HepG2 (cell line): Measurements from ENCODE around the gene NOVA2. TPM values are rescaled to one million over a fixed set of nuclear protein-coding genes. Genes with fewer than 3 reads are reported as not detected.

Experiments used
- ATAC-seq: fragments of 200-7000 bp; cut with Tn5 transposase; 3 replicates; pipeline ENCODE4 v1.9.1; 2020; ENCODE audit warnings: mild to moderate bottlenecking, moderate library complexity
- BruUV-seq: library from RNA; stranded (reverse); fragments of 400-500 nt; replicated peaks from 2 replicates; lab custom pipeline; 2021; lab: Mats Ljungman, UMichigan
- CTCF ChIA-PET: fragments of 300-600 bp; formaldehyde crosslinking; extraction: SDS; loops from one replicate; lab custom pipeline; 2021; ENCODE audit warnings: low total read pairs, inconsistent platforms, low intra/inter-chr PET ratio; lab: Yijun Ruan, JAX
- POLR2A ChIA-PET: fragments of 350-600 bp; sonication (Branson Sonifier 250); formaldehyde crosslinking; loops from one replicate; lab custom pipeline; 2020; ENCODE audit warnings: antibody characterized with exemption, inconsistent platforms; lab: Yijun Ruan, JAX
- DNase-seq: peaks from one replicate; pipeline ENCODE4 v3.0.0-alpha.2; 2015; ENCODE audit warnings: low spot score
- FAIRE-seq: peaks from 3 replicates; lab custom pipeline; 2011; peaks lifted over from hg19 to GRCh38; lab: Jason Lieb, UNC
- H2AFZ ChIP-seq: one replicate; pipeline ENCODE4 v1.6.1; 2011; ENCODE audit warnings: low read length, inconsistent platforms
- H3K27ac ChIP-seq: fragments of 300-600 bp; 3 replicates; pipeline ENCODE4 v1.8.0; 2011; ENCODE audit warnings: mixed run types, mild to moderate bottlenecking, mixed read lengths, low read length, inconsistent platforms; ENCODE audit not compliant: insufficient read depth; ENCODE audit errors: extremely low read length
- H3K27me3 ChIP-seq, 2 experiments: fragments of 200-600 bp in 1 of 2; 2 replicates in 1 of 2; 3 replicates in 1 of 2; pipeline versions ENCODE4 v1.6.0 to v1.8.0; 2011; ENCODE audit warnings: low read length in 2 of 2, mild to moderate bottlenecking in 2 of 2, moderate library complexity in 2 of 2, inconsistent platforms in 1 of 2; ENCODE audit not compliant: insufficient read depth in 2 of 2, control insufficient read depth in 1 of 2
- H3K36me3 ChIP-seq, 2 experiments: fragments of 200-600 bp in 1 of 2; replicated peaks in 1 of 2; 2 replicates in 1 of 2; 3 replicates in 1 of 2; pipeline versions ENCODE4 v1.5.1 to v1.8.0; 2011; ENCODE audit warnings: low read length in 2 of 2, inconsistent platforms in 1 of 2; ENCODE audit not compliant: insufficient read depth in 2 of 2, control insufficient read depth in 1 of 2
- H3K4me1 ChIP-seq: 2 replicates; pipeline ENCODE4 v1.5.1; 2012; ENCODE audit warnings: low read length, inconsistent platforms; ENCODE audit not compliant: insufficient read depth
- H3K4me2 ChIP-seq: 2 replicates; pipeline ENCODE4 v1.6.0; 2011; ENCODE audit warnings: low read depth, low read length, inconsistent platforms
- H3K4me3 ChIP-seq, 3 experiments: fragments of 200-600 bp in 1 of 3; sonication (generic), shearing (Covaris generic) in 1 of 3; replicated peaks in 1 of 3; 2 replicates each; pipeline ENCODE4 v1.5.1; 2011 to 2016; ENCODE audit warnings: low read length in 3 of 3, inconsistent platforms in 2 of 3, low read depth in 2 of 3, mild to moderate bottlenecking in 2 of 3, control low read depth in 1 of 3, mixed read lengths in 1 of 3; ENCODE audit not compliant: insufficient read depth in 1 of 3
- H3K79me2 ChIP-seq: one replicate; pipeline ENCODE4 v1.6.1; 2011; ENCODE audit warnings: low read length, inconsistent platforms; ENCODE audit not compliant: insufficient read depth
- H3K9ac ChIP-seq: 2 replicates; pipeline ENCODE4 v1.6.0; 2011; ENCODE audit warnings: mild to moderate bottlenecking, low read depth, low read length, inconsistent platforms; ENCODE audit not compliant: insufficient read depth
- H3K9me3 ChIP-seq: 2 replicates; pipeline ENCODE4 v1.5.1; 2012; ENCODE audit warnings: mild to moderate bottlenecking, low read length
- H4K20me1 ChIP-seq: 2 replicates; pipeline ENCODE4 v1.6.0; 2011; ENCODE audit warnings: inconsistent platforms, mild to moderate bottlenecking, low read length, moderate library complexity; ENCODE audit not compliant: insufficient read depth
- AKNA ChIP-seq: sonication (generic); formaldehyde crosslinking; IDR thresholded peaks from 2 replicates; pipeline ENCODE4 v1.4.0; 2020; ENCODE audit warnings: missing genetic modification reagents, borderline replicate concordance
- CREB1 ChIP-seq, 2 experiments: fragments of 450-650 bp in 1 of 2; IDR thresholded peaks; 2 replicates each; pipeline ENCODE4 v1.6.1; 2016 to 2017; ENCODE audit warnings: control low read depth in 1 of 2, mild to moderate bottlenecking in 1 of 2, missing compliant biosample characterization in 1 of 2, missing genetic modification characterization in 1 of 2
- DRAP1 ChIP-seq: IDR thresholded peaks from 2 replicates; pipeline ENCODE4 v1.6.1; 2016; ENCODE audit warnings: missing genetic modification reagents, missing compliant biosample characterization
- GABPB1 ChIP-seq: IDR thresholded peaks from 2 replicates; pipeline ENCODE4 v1.6.1; 2016; ENCODE audit warnings: mild to moderate bottlenecking, missing genetic modification reagents, moderate library complexity, missing compliant biosample characterization
- NCOA1 ChIP-seq: sonication (generic); formaldehyde crosslinking; IDR thresholded peaks from 2 replicates; pipeline ENCODE4 v1.9.0; 2021; ENCODE audit warnings: missing genetic modification reagents
- NFE2L2 ChIP-seq: fragments of 150-350 bp; IDR thresholded peaks from 2 replicates; pipeline ENCODE4 v1.6.1; 2014; ENCODE audit warnings: low read length
- NR2C2 ChIP-seq: sonication (generic); formaldehyde crosslinking; IDR thresholded peaks from 2 replicates; pipeline ENCODE4 v1.4.0; 2020; ENCODE audit warnings: missing genetic modification reagents, mild to moderate bottlenecking, moderate library complexity, borderline replicate concordance
- TOPORS ChIP-seq: sonication (generic); formaldehyde crosslinking; IDR thresholded peaks from 2 replicates; pipeline ENCODE4 v1.8.0; 2023; ENCODE audit warnings: mild to moderate bottlenecking, missing genetic modification reagents
- TRIM22 ChIP-seq: fragments of 450-650 bp; IDR thresholded peaks from 2 replicates; pipeline ENCODE4 v1.6.1; 2017
- ZNF281 ChIP-seq: sonication (generic); formaldehyde crosslinking; IDR thresholded peaks from 2 replicates; pipeline ENCODE4 v1.4.0; 2020; ENCODE audit warnings: missing genetic modification reagents, borderline replicate concordance
- ZNF432 ChIP-seq: sonication (generic); formaldehyde crosslinking; IDR thresholded peaks from 2 replicates; pipeline ENCODE4 v1.5.0; 2020; ENCODE audit warnings: missing genetic modification reagents, mild to moderate bottlenecking, borderline replicate concordance
- ZSCAN30 ChIP-seq: sonication (generic); formaldehyde crosslinking; IDR thresholded peaks from 2 replicates; pipeline ENCODE4 v1.5.0; 2020; ENCODE audit warnings: mild to moderate bottlenecking, missing genetic modification reagents
- WGBS: methylation state at CpG from one replicate; pipeline ENCODE4 v1.1.6; 2017; ENCODE audit warnings: low lambda C conversion rate; 5-methylcytosine and 5-hydroxymethylcytosine counted together
- in situ Hi-C: cut with HindIII; loops from 2 replicates; pipeline ENCODE4 v1.10.0; 2017; ENCODE audit warnings: low pct_unique_long_range_greater_than_20kb; ENCODE audit not compliant: extremely low pct_ligation_motif_present
- intact Hi-C: fragments of 100-400 bp; cut with micrococcal nuclease; formaldehyde crosslinking; loops from one replicate; pipeline ENCODE4 v1.10.0; 2022; ENCODE audit not compliant: unreplicated experiment
- polyA plus RNA-seq, 8 experiments: library from polyadenylated mRNA; depleted of rRNA in 3 of 8; stranded (reverse) in 7 of 8; unstranded in 1 of 8; fragments of >200 nt; fragmentation: Illumina TruSeq in 4 of 8; extraction: Trizol in 4 of 8; gene quantifications; 2 replicates each; pipeline versions ENCODE4 v1.2.1 to v1.2.3, GENCODE V29; 2011 to 2016; ENCODE audit warnings: low read depth in 4 of 8, missing spikeins in 1 of 8, mixed read lengths in 1 of 8; ENCODE audit not compliant: insufficient read depth in 1 of 8
- total RNA-seq, 5 experiments: library from RNA; depleted of rRNA; stranded (reverse); fragments of >200 nt; fragmentation: Illumina TruSeq; extraction: Trizol; gene quantifications; 2 replicates each; pipeline ENCODE4 v1.2.3, GENCODE V29; 2016; ENCODE audit warnings: low read depth in 1 of 5

NOVA2 gene
- total and polyA plus RNA-seq, 2 of the 13 experiments (the other 11 are each of a cell fraction or from before 2014, with no cell fraction given) = not detected

- TF ChIP-seq AKNA (CRISPR knock-in tag) (no peak), TRIM22 (no peak), ZNF432 (CRISPR knock-in tag) (no peak)
Measured at GRCh38 chr19:45939792-45940514, 33.7 kb downstream of the NOVA2 start (continued).

- ATAC-seq (no peak), DNase-seq (no peak), FAIRE-seq (no peak)
- Histone ChIP-seq H4K20me1 (no peaks in the 10 kb centered on the region), H2AFZ (no peak overlapping the region), H3K27ac (no peak overlapping the region), H3K36me3 (no peaks in the 10 kb centered on the region), H3K9ac (no peak overlapping the region), H3K79me2 (no peaks in the 10 kb centered on the region), H3K4me3 (no peak overlapping the region), H3K9me3 (no peaks in the 10 kb centered on the region), H3K27me3 (peaks cover 1 to 31% of the 10 kb centered on the region in 2 experiments), H3K4me1 (no peaks in the 10 kb centered on the region), H3K4me2 (no peak overlapping the region)
- in situ Hi-C loops = no loop called here
- intact Hi-C loops = no loop called here
- ChIA-PET POLR2A (no interaction called here), CTCF (no interaction called here)
- BruUV-seq = no TSS peak
- WGBS = 8% methylated on average over 3 of the region's 3 CpGs
- TF ChIP-seq NCOA1 (CRISPR knock-in tag) (no peak), ZNF281 (CRISPR knock-in tag) (no peak), ZSCAN30 (CRISPR knock-in tag) (no peak), NR2C2 (CRISPR knock-in tag) (peak; percentile 64; the same call in 1 of the 2 replicates), GABPB1 (CRISPR knock-in tag) (peak; percentile 31; the same call in 1 of the 2 replicates), DRAP1 (CRISPR knock-in tag) (no peak), TOPORS (CRISPR knock-in tag) (no peak), CREB1 (IDR thresholded peaks at IDR 0.05) (peak; percentile 80), CREB1 (CRISPR knock-in tag; IDR thresholded peaks at IDR 0.05) (no peak), NFE2L2 (no peak)
Measured at GRCh38 chr19:45938733-45939319, 34.8 kb downstream of the NOVA2 start.
